GM12891 (cell line): ENCODE measurements around the gene SPTLC2.

Experiments used
- POLR2A ChIP-seq: IDR thresholded peaks from 2 replicates; pipeline ENCODE4 v1.6.1; 2011; ENCODE audit warnings: low read depth, low read length, control low read depth
- POLR2AphosphoS5 ChIP-seq: IDR thresholded peaks from 2 replicates; pipeline ENCODE4 v1.6.1; 2011; ENCODE audit warnings: low read depth, low read length, control low read depth
- SPI1 ChIP-seq: IDR thresholded peaks from 2 replicates; pipeline ENCODE4 v1.6.1; 2011; ENCODE audit warnings: low read depth, low read length, control low read depth
- TAF1 ChIP-seq: IDR thresholded peaks from 2 replicates; pipeline ENCODE4 v1.6.1; 2011; ENCODE audit warnings: low read depth, low read length, control low read depth

DNA sequence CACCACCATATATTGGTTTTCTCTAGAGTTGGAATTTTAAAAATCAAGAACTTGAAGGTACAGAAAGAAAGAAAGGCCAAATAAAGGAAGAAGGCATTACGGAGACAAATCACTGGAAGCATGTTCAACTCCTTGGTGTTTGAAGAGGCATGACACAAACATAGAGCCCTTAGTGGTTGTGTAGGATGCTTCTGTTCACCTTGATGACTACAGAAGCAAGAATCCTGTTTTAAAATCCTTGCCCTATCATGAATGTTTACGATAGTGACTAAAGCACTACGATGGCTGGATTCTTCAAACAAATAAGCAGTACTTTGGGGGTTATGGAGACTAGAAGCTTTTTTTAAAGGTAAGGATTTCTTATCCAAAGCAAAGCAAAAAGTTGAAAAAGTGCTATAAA is 107.6 kb downstream of the SPTLC2 start:
- TF ChIP-seq TAF1: no peak
- no peak for TF ChIP-seq POLR2A
- no peak for TF ChIP-seq POLR2AphosphoS5
- TF ChIP-seq SPI1: no peak
